ENCODE results near the gene ARID1B.

The ARID1B gene

DNA sequence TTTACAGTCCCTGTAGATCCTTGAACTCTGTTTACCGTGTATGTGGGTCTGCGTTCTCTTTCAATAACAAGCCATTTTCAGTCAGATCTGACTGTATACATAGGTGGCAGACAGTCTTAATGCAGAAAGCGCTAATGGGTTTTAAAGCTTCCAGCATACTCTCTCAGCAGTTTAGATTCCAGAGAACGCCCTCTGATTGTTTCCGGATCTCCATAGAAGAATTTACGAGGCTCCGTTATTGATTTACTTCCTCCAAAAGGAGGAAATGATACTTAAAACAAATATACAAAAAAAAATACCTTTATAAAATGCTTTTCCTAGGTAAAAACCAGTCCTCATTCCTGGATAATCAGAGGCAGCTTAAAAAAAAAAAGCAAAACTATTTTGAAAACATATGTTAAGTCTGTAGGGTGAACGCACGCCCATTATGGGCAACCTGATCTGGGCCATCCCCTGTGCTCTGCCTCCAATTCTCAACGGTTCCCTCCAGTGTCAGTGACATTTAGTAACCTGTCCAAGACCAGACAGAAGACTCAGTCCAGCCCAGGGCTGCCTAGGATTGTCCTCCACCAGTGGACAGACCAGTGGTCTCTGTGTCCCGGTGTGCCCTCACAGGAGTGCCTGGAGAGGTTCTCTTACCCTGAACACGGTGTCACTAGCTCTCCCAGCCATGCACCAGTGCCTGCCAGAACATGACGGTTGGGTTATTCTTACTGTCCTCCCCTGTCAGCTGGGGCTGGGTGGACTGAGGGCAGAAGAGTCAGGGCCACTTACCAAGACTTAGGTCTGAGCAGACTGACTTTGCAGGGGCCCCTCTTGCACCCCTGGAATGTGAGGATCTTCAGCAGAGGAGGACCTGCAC lies 217.3 kb downstream of the ARID1B start:
- no peak overlapping the region for H3K9ac ChIP-seq
- no peaks in the 10 kb centered on the region for H3K27me3 ChIP-seq (ENCODE audit: control insufficient read depth, insufficient read depth, low read length)
- H2AFZ ChIP-seq = no peak overlapping the region
- H3K9me3 ChIP-seq (ENCODE audit: control insufficient read depth, low read length) = no peaks in the 10 kb centered on the region
- TF ChIP-seq, protein P1, sequence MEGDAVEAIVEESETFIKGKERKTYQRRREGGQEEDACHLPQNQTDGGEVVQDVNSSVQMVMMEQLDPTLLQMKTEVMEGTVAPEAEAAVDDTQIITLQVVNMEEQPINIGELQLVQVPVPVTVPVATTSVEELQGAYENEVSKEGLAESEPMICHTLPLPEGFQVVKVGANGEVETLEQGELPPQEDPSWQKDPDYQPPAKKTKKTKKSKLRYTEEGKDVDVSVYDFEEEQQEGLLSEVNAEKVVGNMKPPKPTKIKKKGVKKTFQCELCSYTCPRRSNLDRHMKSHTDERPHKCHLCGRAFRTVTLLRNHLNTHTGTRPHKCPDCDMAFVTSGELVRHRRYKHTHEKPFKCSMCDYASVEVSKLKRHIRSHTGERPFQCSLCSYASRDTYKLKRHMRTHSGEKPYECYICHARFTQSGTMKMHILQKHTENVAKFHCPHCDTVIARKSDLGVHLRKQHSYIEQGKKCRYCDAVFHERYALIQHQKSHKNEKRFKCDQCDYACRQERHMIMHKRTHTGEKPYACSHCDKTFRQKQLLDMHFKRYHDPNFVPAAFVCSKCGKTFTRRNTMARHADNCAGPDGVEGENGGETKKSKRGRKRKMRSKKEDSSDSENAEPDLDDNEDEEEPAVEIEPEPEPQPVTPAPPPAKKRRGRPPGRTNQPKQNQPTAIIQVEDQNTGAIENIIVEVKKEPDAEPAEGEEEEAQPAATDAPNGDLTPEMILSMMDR (IDR thresholded peaks at IDR 0.05) = no peak
- H3K36me3 ChIP-seq (ENCODE audit: control insufficient read depth, insufficient read depth, low read length) = no peaks in the 10 kb centered on the region
- no peak overlapping the region for H3K4me3 ChIP-seq (ENCODE audit: low read depth, low read length)
- H3K79me2 ChIP-seq = peaks cover 67% of the 10 kb centered on the region
- H3K4me1 ChIP-seq = peaks cover 11% of the 10 kb centered on the region
- no peak overlapping the region for H3K27ac ChIP-seq
- H3K4me2 ChIP-seq (ENCODE audit: low read length) = no peak overlapping the region

DNA sequence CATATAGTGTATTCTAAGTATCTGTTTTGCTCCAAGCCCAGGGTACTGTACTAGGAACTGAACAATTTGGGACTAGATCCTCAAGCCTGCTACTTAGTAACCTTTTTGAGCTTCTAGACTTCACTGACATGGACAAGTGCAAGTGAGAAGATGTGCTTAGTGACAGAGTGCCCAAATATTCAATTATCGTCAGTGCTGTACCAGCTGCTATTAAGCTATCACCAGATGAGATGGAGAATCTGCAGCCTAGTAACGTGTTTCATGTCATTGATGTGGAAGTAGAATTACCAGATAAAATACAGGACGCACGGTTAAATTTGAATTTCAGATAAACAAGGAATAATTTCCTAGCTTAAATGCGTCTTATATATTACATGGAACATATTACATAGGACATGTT lies 218.3 kb downstream of the ARID1B start:
- Histone ChIP-seq H3K79me2 (peaks cover 63% of the 10 kb centered on the region), H3K9me3 (ENCODE audit: control insufficient read depth, low read length) (no peaks in the 10 kb centered on the region), H3K9ac (no peak overlapping the region), H3K4me3 (ENCODE audit: low read depth, low read length) (no peak overlapping the region), H3K4me1 (peaks cover 11% of the 10 kb centered on the region), H3K4me2 (ENCODE audit: low read length) (no peak overlapping the region), H3K36me3 (ENCODE audit: control insufficient read depth, insufficient read depth, low read length) (no peaks in the 10 kb centered on the region), H3K27me3 (ENCODE audit: control insufficient read depth, insufficient read depth, low read length) (no peaks in the 10 kb centered on the region), H2AFZ (no peak overlapping the region), H3K27ac (no peak overlapping the region)
- TF ChIP-seq, protein P1 (IDR thresholded peaks at IDR 0.05) = no peak

DNA sequence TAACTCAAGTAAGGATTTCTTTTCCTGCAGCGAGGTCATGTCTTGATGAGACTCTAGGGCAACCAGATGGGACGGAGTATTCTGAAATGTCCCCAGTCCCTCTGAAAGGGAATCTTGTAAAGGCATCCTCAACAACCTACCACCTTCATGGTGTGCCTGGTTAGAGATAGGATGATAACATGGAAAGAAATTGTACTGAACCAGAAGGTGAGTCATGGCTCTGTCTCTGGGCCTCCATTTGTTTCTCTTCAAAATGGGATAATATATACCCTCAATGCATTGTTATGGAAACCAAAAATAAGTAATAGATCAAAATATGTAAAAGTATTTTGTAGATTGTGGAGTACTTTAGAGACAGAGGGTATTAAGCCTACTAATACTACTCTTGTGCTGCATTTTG lies 219.1 kb downstream of the ARID1B start:
- Histone ChIP-seq H3K4me3 (ENCODE audit: low read depth, low read length) (no peak overlapping the region), H3K27me3 (ENCODE audit: control insufficient read depth, insufficient read depth, low read length) (no peaks in the 10 kb centered on the region), H3K9me3 (ENCODE audit: control insufficient read depth, low read length) (no peaks in the 10 kb centered on the region), H3K79me2 (peaks cover 61% of the 10 kb centered on the region), H3K27ac (no peak overlapping the region), H3K36me3 (ENCODE audit: control insufficient read depth, insufficient read depth, low read length) (no peaks in the 10 kb centered on the region), H2AFZ (no peak overlapping the region), H3K4me2 (ENCODE audit: low read length) (no peak overlapping the region), H3K4me1 (peaks cover 11% of the 10 kb centered on the region), H3K9ac (no peak overlapping the region)
- TF ChIP-seq, protein P1 (IDR thresholded peaks at IDR 0.05) = no peak

DNA sequence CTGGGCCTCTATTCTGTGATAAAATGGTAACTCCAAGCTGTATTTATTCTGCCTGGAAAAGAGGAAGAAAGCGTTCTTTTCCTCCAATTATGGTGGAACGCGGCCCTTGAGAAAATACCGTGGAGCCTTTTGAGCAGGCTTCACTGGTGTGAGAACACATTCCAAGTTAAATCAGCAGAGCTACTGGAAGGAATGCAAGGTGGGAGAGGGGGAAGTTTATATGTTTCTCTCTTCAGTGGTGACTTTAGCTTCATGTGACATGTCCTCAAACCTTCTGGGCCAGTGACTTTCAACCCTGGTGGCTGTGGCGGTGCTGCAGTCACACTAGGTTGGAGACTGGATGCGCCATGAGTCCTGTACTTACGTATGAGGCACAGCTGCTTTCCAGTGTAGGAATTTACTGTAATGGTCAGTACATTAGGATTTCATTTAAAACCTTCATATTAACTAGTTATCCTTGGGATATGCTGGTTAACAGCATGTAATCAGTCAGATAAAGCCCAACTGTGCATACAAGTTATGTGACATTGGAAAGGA lies 221.7 kb downstream of the ARID1B start:
- no peak overlapping the region for H3K9ac ChIP-seq
- no peaks in the 10 kb centered on the region for H3K36me3 ChIP-seq (ENCODE audit: control insufficient read depth, insufficient read depth, low read length)
- peaks cover 64% of the 10 kb centered on the region for H3K79me2 ChIP-seq
- H3K4me1 ChIP-seq = peaks cover 4% of the 10 kb centered on the region
- no peak overlapping the region for H2AFZ ChIP-seq
- H3K9me3 ChIP-seq (ENCODE audit: control insufficient read depth, low read length) = no peaks in the 10 kb centered on the region
- TF ChIP-seq, protein P1 (IDR thresholded peaks at IDR 0.05) = no peak
- H3K4me3 ChIP-seq (ENCODE audit: low read depth, low read length) = no peak overlapping the region
- H3K27ac ChIP-seq = no peak overlapping the region
- H3K4me2 ChIP-seq (ENCODE audit: low read length) = no peak overlapping the region
- H3K27me3 ChIP-seq (ENCODE audit: control insufficient read depth, insufficient read depth, low read length) = no peaks in the 10 kb centered on the region
